C4-2B (cell line): Measurements from ENCODE around the gene GBGT1.

Experiments used
- ZFX ChIP-seq: fragments of 450-650 bp; IDR thresholded peaks from 2 replicates; pipeline ENCODE4 v1.6.1; 2017
- TF ChIP-seq, protein P1 (sequence below): fragments of 450-650 bp; conservative IDR thresholded peaks from 2 replicates; pipeline ENCODE4 v1.5.1; 2017; ENCODE audit warnings: mild to moderate bottlenecking

GRCh38 chr9:133182151-133182550 is 18.4 kb upstream of the GBGT1 start:
- TF ChIP-seq, protein P1, sequence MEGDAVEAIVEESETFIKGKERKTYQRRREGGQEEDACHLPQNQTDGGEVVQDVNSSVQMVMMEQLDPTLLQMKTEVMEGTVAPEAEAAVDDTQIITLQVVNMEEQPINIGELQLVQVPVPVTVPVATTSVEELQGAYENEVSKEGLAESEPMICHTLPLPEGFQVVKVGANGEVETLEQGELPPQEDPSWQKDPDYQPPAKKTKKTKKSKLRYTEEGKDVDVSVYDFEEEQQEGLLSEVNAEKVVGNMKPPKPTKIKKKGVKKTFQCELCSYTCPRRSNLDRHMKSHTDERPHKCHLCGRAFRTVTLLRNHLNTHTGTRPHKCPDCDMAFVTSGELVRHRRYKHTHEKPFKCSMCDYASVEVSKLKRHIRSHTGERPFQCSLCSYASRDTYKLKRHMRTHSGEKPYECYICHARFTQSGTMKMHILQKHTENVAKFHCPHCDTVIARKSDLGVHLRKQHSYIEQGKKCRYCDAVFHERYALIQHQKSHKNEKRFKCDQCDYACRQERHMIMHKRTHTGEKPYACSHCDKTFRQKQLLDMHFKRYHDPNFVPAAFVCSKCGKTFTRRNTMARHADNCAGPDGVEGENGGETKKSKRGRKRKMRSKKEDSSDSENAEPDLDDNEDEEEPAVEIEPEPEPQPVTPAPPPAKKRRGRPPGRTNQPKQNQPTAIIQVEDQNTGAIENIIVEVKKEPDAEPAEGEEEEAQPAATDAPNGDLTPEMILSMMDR = no peak
- TF ChIP-seq ZFX = no peak
